ENCODE results near the gene OCA2.
"Not testable (repeated sequence)": the region's sequence is repeated elsewhere in the genome, so short reads cannot be mapped to it uniquely, and the experiment has no call there.

OCA2 gene

DNA sequence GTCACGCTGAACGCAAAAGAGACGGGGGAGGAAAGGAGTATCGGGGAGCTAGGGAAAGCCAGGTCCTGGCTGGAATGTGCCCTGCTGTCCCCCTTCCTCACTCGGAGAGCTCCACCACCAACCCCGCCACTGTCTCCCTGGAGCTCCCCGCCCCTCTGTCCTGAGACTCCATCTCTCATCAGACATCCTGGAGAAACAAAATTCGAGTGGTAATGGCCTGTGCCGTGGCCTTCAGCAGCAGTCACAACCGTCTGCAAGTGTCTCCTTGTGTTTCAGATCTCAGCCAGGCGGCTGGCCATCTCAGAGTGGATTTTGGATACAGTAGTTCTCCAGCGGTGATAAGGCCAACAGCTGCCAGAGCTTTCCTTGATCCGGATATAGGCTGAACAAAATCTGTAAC, 76.9 kb downstream of the OCA2 start:
- no peak for DNase-seq

GRCh38 chr15:28021281-28022039, 77.7 kb downstream of the OCA2 start:
- DNase-seq: no peak

DNA sequence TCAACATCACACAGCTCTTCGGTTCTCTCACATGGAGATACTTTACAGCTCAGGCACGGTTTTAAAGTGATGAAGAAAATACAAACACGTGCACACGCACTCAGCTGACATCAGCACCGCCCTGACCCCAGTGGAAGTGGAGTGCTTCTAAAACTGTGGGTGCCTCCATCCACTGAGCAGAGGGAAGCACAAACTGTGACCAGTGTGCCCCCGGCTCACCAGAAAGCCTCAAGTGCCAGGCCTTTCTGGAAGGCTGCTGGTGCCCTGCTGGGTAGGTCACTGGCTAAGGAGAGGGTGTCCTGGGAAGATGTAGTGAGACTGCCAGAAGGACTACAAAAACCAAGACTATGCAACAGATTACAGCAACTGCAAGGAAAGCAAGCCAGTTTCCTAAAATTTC, 78.5 kb downstream of the OCA2 start:
- DNase-seq: no peak

DNA sequence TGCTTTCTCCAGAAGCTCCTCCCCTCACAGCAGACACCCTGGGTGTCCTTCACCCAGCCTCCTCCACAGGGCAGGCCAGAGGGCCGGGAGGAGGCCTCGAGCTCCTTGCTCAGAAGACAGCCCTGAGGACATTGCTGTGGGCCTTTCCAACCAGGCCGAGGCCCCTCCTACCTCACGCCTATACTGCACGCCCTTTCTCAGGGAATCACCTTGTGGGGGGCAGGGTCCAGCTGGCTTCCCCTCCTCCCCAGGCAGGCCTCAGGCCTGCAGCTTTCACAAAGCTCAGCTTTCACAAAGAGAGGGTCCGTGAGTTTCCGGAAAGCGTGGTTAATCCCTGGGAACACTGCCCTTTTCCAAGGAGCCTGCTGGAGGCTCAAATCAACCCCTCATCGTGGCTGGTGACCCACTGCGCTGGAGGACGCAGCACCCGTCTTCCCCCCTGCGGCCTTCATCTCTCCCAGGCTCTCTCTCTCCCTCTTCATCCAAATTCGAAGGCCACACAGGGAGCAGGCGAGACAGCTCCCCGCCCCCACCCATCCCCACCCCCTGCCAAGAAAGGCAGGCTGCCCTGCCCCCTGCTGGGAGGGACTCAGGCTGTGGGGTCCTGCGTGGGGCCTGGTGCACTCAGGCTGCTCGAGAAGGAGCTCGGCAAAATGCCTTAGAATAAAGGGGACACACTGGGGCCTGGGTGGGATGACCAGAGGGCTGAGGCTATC, 79.4 kb downstream of the OCA2 start:
- no peak for DNase-seq

- DNase-seq: no peak
Observed at GRCh38 chr15:28018291-28019044, 80.6 kb downstream of the OCA2 start.

DNA sequence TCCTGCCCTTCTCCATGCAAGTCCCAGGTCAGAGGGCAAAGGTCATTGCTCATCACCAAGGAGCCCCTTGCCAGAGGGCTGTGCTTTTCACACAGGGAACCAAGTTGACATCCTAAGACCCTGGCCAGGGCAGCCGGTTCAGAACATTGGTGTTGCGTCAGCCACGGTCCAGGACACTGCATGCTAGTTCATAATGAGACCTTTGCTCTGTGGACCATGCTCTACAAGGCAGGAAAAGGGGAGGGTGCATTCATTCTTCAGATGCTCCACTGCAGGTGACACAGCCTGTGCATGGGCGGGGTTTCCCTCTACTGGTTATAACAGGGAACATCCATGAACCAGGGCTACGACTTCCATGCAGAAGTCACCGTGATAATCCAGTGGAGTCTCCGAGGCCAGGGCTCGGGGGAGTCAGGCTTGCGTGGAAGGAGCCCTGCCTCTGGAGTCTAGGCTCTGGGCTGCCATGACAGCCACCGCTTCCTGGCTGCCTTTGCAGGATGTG, 81.6 kb downstream of the OCA2 start:
- DNase-seq: no peak

DNA sequence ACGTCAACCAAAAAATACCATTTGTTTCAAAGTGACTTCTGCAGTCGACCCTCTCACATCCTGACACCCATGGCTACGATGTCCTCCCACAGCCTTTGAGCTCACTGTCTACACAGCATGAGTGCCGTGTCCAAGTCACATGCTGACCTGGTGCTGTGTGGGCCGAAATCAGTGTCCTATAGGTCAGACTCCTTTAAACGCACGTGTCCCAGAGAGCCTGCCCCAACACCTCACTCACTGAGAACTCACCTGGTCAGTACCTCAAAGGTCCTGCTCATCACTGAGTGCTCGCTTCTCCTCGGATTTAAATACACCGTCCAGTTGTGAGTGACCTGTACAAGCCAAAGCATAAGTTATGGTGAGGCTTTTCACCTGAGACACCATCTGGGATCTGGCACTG, 83.3 kb downstream of the OCA2 start:
- no peak for DNase-seq

- DNase-seq: no peak
Observed at GRCh38 chr15:28014623-28015200, 84.4 kb downstream of the OCA2 start.

DNA sequence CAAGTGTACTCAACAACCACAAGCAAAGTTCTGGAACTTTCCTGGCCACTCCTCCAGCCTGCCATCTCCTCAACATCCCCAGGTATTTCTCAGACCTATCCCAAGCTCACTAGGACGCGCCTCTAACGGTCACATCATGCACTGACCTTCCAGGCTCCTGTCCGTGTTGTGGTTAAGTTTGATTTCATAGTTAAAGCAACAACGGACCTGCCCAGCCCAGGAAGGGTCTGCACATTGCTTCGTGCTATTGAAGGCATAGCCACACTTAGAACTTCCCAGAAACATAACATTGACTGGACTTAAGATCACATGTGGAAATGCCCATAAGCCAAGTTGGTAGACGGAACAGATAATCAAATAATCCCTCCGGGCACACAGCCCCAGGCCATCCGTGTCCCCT, 85.1 kb downstream of the OCA2 start:
- DNase-seq: no peak

GRCh38 chr15:28013480-28013879, 85.6 kb downstream of the OCA2 start:
- DNase-seq: no peak

DNA sequence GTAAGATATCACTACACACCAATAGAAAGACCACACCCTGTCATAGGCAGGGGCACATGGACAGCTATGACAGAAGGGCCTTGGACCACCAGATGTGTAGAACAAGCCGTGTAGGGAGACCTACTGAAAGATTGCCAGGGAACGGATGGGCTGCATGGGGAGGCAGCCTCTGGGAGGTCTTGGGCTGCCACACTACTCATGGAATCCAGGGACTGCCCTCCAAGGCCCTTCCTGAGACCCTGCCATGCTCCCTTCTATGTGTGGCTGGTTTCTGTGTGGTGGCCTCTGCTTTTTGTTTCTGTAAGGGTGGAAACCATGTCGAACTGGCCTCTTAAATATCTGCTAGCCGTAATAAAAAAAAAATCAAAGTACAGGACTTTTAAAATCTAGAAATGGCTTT, 86.9 kb downstream of the OCA2 start:
- no peak for DNase-seq

GRCh38 chr15:28008175-28008574, 90.9 kb downstream of the OCA2 start:
- DNase-seq: not testable (repeated sequence)

- no peak for DNase-seq
Observed at GRCh38 chr15:28006116-28006905, 92.8 kb downstream of the OCA2 start.

DNA sequence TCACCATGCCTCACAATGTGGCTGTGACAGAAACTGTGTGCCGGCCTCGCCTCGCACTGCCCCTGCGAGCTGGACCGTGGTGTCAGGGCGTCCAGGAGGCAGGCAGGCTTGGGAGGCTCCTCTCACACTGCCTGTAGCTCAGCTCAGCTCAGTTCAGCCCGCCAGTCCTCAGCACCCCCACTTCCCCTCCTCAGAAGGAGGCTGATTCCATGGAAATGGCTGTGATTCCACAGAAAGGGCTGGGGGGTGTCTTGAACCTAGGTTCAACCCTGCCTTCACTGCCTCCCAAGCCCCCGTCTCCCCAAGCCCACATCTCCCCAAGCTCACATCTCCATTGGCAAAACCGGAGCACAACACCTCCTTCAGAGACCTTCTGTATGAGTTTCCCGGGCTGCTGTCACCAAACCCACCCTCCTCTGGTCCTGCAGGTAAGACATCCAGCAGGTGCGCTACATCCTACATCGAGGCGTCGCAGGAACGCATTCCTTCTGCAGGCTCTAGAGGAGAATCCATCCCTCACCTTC, 94.0 kb downstream of the OCA2 start:
- no peak for DNase-seq

DNA sequence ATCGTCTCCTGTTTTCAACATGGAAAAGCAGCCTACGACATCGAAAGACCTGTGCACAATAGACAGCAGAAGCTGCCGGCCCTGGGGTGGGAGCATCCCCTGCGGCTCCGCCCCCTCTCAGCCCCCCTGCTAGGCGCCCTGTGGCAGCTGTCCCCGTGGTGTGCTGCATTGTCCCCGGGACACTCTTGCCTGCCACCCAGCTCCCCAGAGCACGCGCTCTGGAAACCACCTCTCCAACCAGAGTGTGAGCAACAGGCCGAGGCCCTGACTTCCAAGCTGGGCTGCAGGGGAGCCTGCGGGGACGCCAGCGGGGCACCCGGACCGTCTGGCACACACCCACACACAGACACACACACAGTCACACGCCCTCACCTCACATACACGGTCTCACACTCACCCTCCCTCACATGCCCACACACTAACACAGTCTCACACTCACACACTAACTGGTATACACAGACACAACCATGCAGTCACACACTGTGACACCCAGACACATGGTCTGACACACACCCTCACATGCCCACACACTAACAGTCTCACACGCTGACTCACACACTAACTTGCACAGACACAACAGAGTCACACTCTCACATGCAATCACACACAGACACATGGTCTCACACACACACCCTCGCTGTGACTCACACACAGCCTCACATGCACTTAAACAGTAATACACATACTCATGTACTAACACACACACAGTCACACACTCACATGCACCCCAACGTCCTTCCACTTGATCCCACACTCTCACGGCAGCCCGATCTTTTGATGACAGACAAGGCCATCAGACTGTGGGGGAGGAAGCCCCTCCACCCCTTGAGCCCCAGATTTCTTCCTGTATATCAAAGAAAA, 94.7 kb downstream of the OCA2 start:
- no peak for DNase-seq

DNA sequence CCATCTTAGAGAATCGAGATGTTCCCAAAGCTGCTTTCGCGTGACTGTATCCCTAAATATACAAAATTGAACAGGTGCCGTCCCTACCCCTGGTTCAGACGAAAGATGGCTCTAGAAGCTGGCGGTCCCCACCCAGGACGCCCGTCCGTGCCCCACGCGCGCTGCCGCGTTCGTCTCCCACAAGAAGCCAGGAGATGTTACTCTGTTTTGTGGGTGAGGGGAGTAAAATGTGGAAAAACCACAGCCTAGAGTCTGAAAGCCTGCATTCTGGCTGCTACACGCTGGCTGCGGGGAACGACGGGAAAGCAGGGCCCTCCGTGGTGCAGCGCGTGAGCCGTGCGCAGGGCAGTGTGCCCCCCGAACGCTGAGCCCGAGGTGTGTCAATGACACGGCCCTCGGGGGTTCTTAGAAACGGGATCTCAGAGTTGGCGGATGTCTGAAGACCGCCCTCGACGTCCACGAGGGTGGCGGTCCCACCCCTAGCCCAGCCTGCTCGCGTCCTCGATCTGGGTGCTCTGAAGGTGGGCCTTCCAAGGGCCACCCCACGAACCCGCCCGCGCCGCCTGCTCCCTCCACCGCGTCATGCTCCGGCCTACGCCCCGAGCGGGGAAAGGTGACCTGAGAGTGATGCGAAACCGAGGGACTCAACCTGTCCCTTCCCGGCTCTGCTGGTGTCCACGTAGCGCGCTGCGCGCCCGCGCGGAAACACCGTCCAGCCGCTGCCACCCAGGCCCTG, 95.6 kb downstream of the OCA2 start:
- no peak for DNase-seq

DNA sequence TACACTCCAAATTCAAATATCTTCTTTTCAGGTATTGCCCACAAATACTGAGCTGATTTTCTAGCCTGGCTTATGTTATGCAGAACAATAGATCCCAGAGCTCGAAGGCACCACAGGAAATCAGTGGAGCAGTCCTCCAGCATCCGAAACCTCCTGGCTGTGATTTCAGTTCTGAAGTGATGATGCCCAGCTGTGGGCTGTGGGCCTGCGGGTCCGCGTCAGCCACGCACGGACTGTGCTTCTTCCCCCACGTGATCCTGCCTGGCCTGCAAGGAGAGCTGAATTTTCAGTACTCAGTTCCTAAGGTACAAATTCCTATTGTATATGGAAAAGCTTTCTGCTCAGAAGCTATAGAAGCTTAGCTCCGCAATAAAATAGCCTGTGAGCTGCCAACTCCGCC, 96.2 kb downstream of the OCA2 start:
- DNase-seq: no peak

GRCh38 chr15:28002136-28002861, 96.8 kb downstream of the OCA2 start:
- DNase-seq: no peak

GRCh38 chr15:28001641-28002040, 97.5 kb downstream of the OCA2 start:
- DNase-seq: no peak
